Endothelial cell of umbilical vein (primary cell): ENCODE measurements around the gene SMIM24. TPM values are rescaled to one million over a fixed set of nuclear protein-coding genes. Genes with fewer than 3 reads are reported as not detected.

ENCODE experiments used
- BruUV-seq: library from RNA; stranded (reverse); fragments of 400-500 nt; replicated peaks from 2 replicates; lab custom pipeline; 2021; lab: Mats Ljungman, UMichigan
- CTCF ChIA-PET: fragments of 300-600, 350-600 bp; sonication (Branson Sonifier 250); formaldehyde crosslinking; loops from one replicate; lab custom pipeline; 2021; ENCODE audit warnings: antibody characterized with exemption, inconsistent platforms; lab: Charles Lee
- POLR2A ChIA-PET: fragments of 300-600, 350-600 bp; sonication (Branson Sonifier 250); formaldehyde crosslinking; loops from one replicate; lab custom pipeline; 2021; ENCODE audit warnings: antibody characterized with exemption, inconsistent platforms; lab: Charles Lee
- DNase-seq: peaks from one replicate; pipeline ENCODE4 v3.0.0-alpha.2; 2011; ENCODE audit warnings: low read depth, low spot score
- FAIRE-seq: peaks from 2 replicates; lab custom pipeline; 2011; peaks lifted over from hg19 to GRCh38; lab: Jason Lieb, UNC
- H2AFZ ChIP-seq: 2 replicates; pipeline ENCODE4 v1.6.0; 2012; ENCODE audit warnings: low read depth, low read length, control low read depth, inconsistent platforms
- H3K27ac ChIP-seq: 2 replicates; pipeline ENCODE4 v1.5.1; 2011; ENCODE audit warnings: low read depth, mild to moderate bottlenecking, control low read depth, low read length, moderate library complexity; ENCODE audit not compliant: insufficient read depth
- H3K27me3 ChIP-seq, 2 experiments: 2 replicates each; pipeline versions ENCODE4 v1.6.0 to v1.6.1; 2011; ENCODE audit warnings: low read length in 2 of 2, mixed read lengths in 1 of 2; ENCODE audit not compliant: control insufficient read depth in 2 of 2, insufficient read depth in 2 of 2
- H3K36me3 ChIP-seq, 2 experiments: 2 replicates in 1 of 2; 3 replicates in 1 of 2; pipeline ENCODE4 v1.5.1; 2011; ENCODE audit warnings: low read length in 2 of 2, mild to moderate bottlenecking in 1 of 2, moderate library complexity in 1 of 2; ENCODE audit not compliant: control insufficient read depth in 2 of 2, insufficient read depth in 2 of 2; ENCODE audit errors: extremely low read depth in 1 of 2
- H3K4me1 ChIP-seq: 3 replicates; pipeline ENCODE4 v1.5.1; 2011; ENCODE audit warnings: mild to moderate bottlenecking, low read length; ENCODE audit not compliant: control insufficient read depth, insufficient read depth; ENCODE audit errors: extremely low read depth
- H3K4me2 ChIP-seq: 2 replicates; pipeline ENCODE4 v1.6.1; 2011; ENCODE audit warnings: low read length, control low read depth, mixed read lengths; ENCODE audit not compliant: insufficient read depth
- H3K4me3 ChIP-seq, 3 experiments: fragments of 200-600 bp in 1 of 3; sonication (generic), shearing (Covaris generic) in 1 of 3; replicated peaks in 1 of 3; 2 replicates each; pipeline ENCODE4 v1.5.1; 2011 to 2016; ENCODE audit warnings: control low read depth in 3 of 3, low read length in 3 of 3, mild to moderate bottlenecking in 2 of 3, inconsistent platforms in 1 of 3, low read depth in 1 of 3, moderate library complexity in 1 of 3; ENCODE audit not compliant: insufficient read depth in 1 of 3
- H3K79me2 ChIP-seq: 2 replicates; pipeline ENCODE4 v1.6.0; 2012; ENCODE audit warnings: low read length, inconsistent platforms; ENCODE audit not compliant: control insufficient read depth, insufficient read depth
- H3K9ac ChIP-seq: replicated peaks from 2 replicates; pipeline ENCODE3; 2011; ENCODE audit warnings: low read length, control low read depth; ENCODE audit not compliant: insufficient read depth; ENCODE audit errors: extremely low read depth
- H3K9me1 ChIP-seq: replicated peaks from 3 replicates; pipeline ENCODE4 v1.6.0; 2011; ENCODE audit warnings: mild to moderate bottlenecking, low read length; ENCODE audit not compliant: control insufficient read depth, insufficient read depth; ENCODE audit errors: extremely low read depth
- H3K9me3 ChIP-seq: replicated peaks from 2 replicates; pipeline ENCODE4 v1.5.1; 2012; ENCODE audit warnings: low read length, inconsistent platforms; ENCODE audit not compliant: control insufficient read depth, insufficient read depth
- H4K20me1 ChIP-seq: replicated peaks from 2 replicates; pipeline ENCODE3; 2011; ENCODE audit warnings: mild to moderate bottlenecking, low read length; ENCODE audit not compliant: control insufficient read depth, insufficient read depth; ENCODE audit errors: extremely low read depth
- EZH2 ChIP-seq: IDR thresholded peaks from 2 replicates; pipeline ENCODE4 v1.6.1; 2012; ENCODE audit warnings: borderline replicate concordance, low read depth, mild to moderate bottlenecking, moderate library complexity, low read length, inconsistent platforms; ENCODE audit not compliant: severe bottlenecking
- FOS ChIP-seq: IDR thresholded peaks from 2 replicates; pipeline ENCODE4 v1.6.1; 2011; ENCODE audit warnings: mild to moderate bottlenecking, low read length, moderate library complexity, borderline replicate concordance; ENCODE audit not compliant: insufficient read depth
- GATA2 ChIP-seq: IDR thresholded peaks from 2 replicates; pipeline ENCODE4 v1.7.0; 2011; ENCODE audit warnings: low read depth, mild to moderate bottlenecking, moderate library complexity, mixed read lengths, low read length; ENCODE audit not compliant: insufficient read length, insufficient read depth
- JUN ChIP-seq: IDR thresholded peaks from 2 replicates; pipeline ENCODE4 v1.6.1; 2011; ENCODE audit warnings: borderline replicate concordance, low read depth; ENCODE audit not compliant: insufficient read length, insufficient read depth
- MYC ChIP-seq: IDR thresholded peaks from one replicate; pipeline ENCODE4 v1.6.1; 2011; ENCODE audit warnings: mild to moderate bottlenecking, low read depth, low read length
- POLR2A ChIP-seq: IDR thresholded peaks from 2 replicates; pipeline ENCODE4 v1.6.1; 2012; ENCODE audit warnings: low read depth, mild to moderate bottlenecking, control low read depth, low read length
- POLR2AphosphoS5 ChIP-seq: IDR thresholded peaks from 2 replicates; pipeline ENCODE4 v1.6.1; 2012; ENCODE audit warnings: low read depth, mild to moderate bottlenecking, control low read depth, low read length, moderate library complexity; ENCODE audit not compliant: insufficient read depth
- dilution Hi-C: fragments of 300-500 bp; cut with MboI; formaldehyde crosslinking; loops from one replicate; pipeline ENCODE4 v1.15.0; 2019; ENCODE audit warnings: low sequenced_read_pairs; ENCODE audit not compliant: extremely low pct_ligation_motif_present
- intact Hi-C: fragments of 100-400 bp; cut with micrococcal nuclease; formaldehyde crosslinking; loops from one replicate; pipeline ENCODE4 v1.10.0; 2022
- polyA plus RNA-seq, 4 experiments: library from polyadenylated mRNA; depleted of rRNA in 3 of 4; stranded (reverse) in 3 of 4; unstranded in 1 of 4; fragments of >200 nt; gene quantifications; 2 replicates each; pipeline versions ENCODE4 v1.2.1 to v1.2.3, GENCODE V29; 2011 to 2012; ENCODE audit warnings: missing spikeins in 1 of 4
- total RNA-seq: library from RNA; stranded (reverse); gene quantifications from 2 replicates; pipeline ENCODE4 v1.2.3, GENCODE V29; 2021
- TF ChIP-seq, protein P1 (sequence below), 2 donors: IDR thresholded peaks; 1 replicate in 1 of 2; 2 replicates in 1 of 2; pipeline ENCODE4 v1.5.1; 2011; ENCODE audit warnings: low read length in 2 of 2, mild to moderate bottlenecking in 2 of 2, moderate library complexity in 2 of 2, control low read depth in 1 of 2, inconsistent platforms in 1 of 2, low read depth in 1 of 2; ENCODE audit not compliant: insufficient read depth in 1 of 2; ENCODE audit errors: extremely low read depth in 1 of 2
- TF ChIP-seq, protein P2 (sequence below): IDR thresholded peaks from 2 replicates; pipeline ENCODE4 v1.6.1; 2011; ENCODE audit not compliant: insufficient read depth, insufficient read length

SMIM24 gene
- total and polyA plus RNA-seq, 2 donors (not counting 3 experiments of a cell fraction or from before 2014, with no cell fraction given): not detected

DNA sequence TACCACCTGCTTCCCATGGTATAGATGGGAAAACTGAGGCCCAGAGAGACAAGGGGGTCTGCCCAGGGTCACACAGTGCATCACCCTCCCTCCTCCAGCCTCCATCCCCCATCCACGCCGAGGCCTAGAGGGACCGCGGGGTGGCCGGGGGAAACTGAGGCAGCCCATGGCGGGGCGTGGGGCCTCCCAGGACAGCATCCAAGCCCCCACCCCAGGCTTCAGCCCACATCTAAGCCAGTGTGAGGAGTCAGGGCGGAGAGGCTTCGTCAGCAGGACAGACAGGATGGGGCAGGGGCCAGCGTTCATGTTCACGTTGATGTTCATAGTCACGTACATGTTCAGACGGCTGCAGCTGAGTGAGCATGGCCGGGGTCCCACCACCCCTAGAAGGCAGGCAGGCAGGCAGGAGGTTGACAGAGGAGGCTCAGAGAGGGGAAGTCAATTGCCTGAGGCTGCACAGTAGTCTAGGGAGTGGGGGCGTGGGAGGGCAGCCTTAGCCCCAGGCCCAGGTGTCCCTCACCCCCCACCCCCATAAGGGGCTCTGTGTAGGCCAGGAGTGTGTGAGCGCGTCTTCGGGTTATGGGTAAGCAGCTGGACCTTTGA lies 23.3 kb downstream of the SMIM24 start:
- DNase-seq (no peak), FAIRE-seq (no peak)
- no peak overlapping the region for H2AFZ ChIP-seq
- H3K36me3 ChIP-seq: peaks cover 5 to 31% of the 10 kb centered on the region in 2 experiments
- intact Hi-C loops (no loop called here), dilution Hi-C loops (no loop called here)
- ChIA-PET CTCF (no interaction called here), POLR2A (no interaction called here)
- peak overlapping the region; percentile 82 for H3K27ac ChIP-seq
- peaks cover 5% of the 10 kb centered on the region for H3K79me2 ChIP-seq
- TF ChIP-seq POLR2A (no peak), JUN (no peak)
- TF ChIP-seq, protein P1, sequence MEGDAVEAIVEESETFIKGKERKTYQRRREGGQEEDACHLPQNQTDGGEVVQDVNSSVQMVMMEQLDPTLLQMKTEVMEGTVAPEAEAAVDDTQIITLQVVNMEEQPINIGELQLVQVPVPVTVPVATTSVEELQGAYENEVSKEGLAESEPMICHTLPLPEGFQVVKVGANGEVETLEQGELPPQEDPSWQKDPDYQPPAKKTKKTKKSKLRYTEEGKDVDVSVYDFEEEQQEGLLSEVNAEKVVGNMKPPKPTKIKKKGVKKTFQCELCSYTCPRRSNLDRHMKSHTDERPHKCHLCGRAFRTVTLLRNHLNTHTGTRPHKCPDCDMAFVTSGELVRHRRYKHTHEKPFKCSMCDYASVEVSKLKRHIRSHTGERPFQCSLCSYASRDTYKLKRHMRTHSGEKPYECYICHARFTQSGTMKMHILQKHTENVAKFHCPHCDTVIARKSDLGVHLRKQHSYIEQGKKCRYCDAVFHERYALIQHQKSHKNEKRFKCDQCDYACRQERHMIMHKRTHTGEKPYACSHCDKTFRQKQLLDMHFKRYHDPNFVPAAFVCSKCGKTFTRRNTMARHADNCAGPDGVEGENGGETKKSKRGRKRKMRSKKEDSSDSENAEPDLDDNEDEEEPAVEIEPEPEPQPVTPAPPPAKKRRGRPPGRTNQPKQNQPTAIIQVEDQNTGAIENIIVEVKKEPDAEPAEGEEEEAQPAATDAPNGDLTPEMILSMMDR (IDR thresholded peaks at IDR 0.05; ENCODE audit: extremely low read depth in 1 of 2, insufficient read depth in 1 of 2, low read depth in 1 of 2, low read length in 2 of 2): no peak
- H3K9ac ChIP-seq: no peak overlapping the region
- H3K27me3 ChIP-seq: no peaks in the 10 kb centered on the region
- no peak overlapping the region for H3K4me3 ChIP-seq
- H3K9me3 ChIP-seq: no peaks in the 10 kb centered on the region
- no peak overlapping the region for H3K4me2 ChIP-seq
- peaks cover 26% of the 10 kb centered on the region for H3K4me1 ChIP-seq
- BruUV-seq: no TSS peak
- no peaks in the 10 kb centered on the region for H4K20me1 ChIP-seq
- H3K9me1 ChIP-seq: no peaks in the 10 kb centered on the region

DNA sequence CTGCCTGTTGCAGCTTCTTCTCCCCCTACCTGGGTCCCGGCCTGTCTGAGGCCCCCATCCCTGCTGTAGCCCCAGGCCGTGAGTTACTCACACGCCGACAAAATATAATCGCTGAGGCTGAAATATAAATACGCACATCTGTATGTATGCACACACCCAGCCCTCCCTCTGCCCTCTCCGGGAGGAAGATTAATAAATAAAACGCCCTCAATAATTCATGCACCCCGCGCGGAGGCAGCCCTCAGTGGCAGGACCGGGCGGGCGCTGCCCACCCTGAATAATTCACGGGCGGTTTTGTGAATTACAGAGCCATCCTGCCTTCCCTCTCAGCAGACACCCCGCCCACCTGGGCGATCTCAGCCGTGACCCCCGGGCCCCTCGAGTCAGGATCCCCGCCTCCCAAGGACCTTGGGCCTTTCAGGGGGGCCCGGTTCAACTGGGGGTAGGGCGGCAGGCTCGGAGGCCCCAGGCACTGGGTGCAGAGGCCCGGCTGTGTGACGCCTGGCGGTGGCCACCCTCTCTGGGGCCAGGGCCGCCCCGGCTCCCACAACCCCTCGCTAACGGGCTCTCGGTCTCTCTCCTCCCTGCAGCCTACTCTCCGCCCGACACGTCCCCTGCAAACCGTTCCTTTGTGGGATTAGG lies 24.2 kb downstream of the SMIM24 start:
- CTCF ChIA-PET: no interaction called here
- no peaks in the 10 kb centered on the region for H4K20me1 ChIP-seq

More for the DNA sequence above, 24.2 kb downstream of the SMIM24 start:
- Histone ChIP-seq H3K9me1 (no peaks in the 10 kb centered on the region), H3K79me2 (peaks cover 5% of the 10 kb centered on the region), H2AFZ (no peak overlapping the region), H3K27ac (no peak overlapping the region), H3K36me3 (peaks cover 5 to 31% of the 10 kb centered on the region in 2 experiments), H3K4me1 (peaks cover 33% of the 10 kb centered on the region), H3K9ac (no peak overlapping the region), H3K4me2 (no peak overlapping the region), H3K27me3 (no peaks in the 10 kb centered on the region), H3K4me3 (no peak overlapping the region), H3K9me3 (no peaks in the 10 kb centered on the region)
- TF ChIP-seq, protein P2, sequence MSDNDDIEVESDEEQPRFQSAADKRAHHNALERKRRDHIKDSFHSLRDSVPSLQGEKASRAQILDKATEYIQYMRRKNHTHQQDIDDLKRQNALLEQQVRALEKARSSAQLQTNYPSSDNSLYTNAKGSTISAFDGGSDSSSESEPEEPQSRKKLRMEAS: no peak
- TF ChIP-seq POLR2AphosphoS5 (no peak), MYC (no peak), EZH2 (no peak), JUN (no peak), FOS (no peak), POLR2A (no peak), GATA2 (no peak)
- TF ChIP-seq, protein P1 (IDR thresholded peaks at IDR 0.05; ENCODE audit: extremely low read depth in 1 of 2, insufficient read depth in 1 of 2, low read depth in 1 of 2, low read length in 2 of 2): no peak
- no TSS peak for BruUV-seq
- intact Hi-C loops: no loop called here
- no peak for FAIRE-seq
- POLR2A ChIA-PET: no interaction called here
- DNase-seq: no peak
- dilution Hi-C loops: no loop called here
